Adrenal gland (tissue), 12 donors: ENCODE data around the gene DPH7. TPM values are rescaled to one million over a fixed set of nuclear protein-coding genes. Genes with fewer than 3 reads are reported as not detected.

Source experiments
- DNase-seq, 7 donors: peaks; one replicate each; pipeline ENCODE4 v3.0.0-alpha.2; 2019 to 2020
- H3K27ac ChIP-seq, 5 donors: fragments of 200-600 bp; sonication (generic) in 4 of 5; 1 replicate in 3 of 5; 2 replicates in 2 of 5; pipeline versions ENCODE4 v1.5.1 to v1.8.0; 2016 to 2020; ENCODE audit warnings: mild to moderate bottlenecking in 1 of 5
- H3K27me3 ChIP-seq: fragments of 200-600 bp; 2 replicates; pipeline ENCODE4 v1.8.0; 2021
- H3K36me3 ChIP-seq, 2 donors: fragments of 200-600 bp; replicated peaks in 1 of 2; 1 replicate in 1 of 2; 2 replicates in 1 of 2; pipeline versions ENCODE4 v1.5.1 to v1.8.0; 2018 to 2022
- H3K4me1 ChIP-seq, 2 donors: fragments of 200-600 bp; replicated peaks in 1 of 2; 1 replicate in 1 of 2; 2 replicates in 1 of 2; pipeline versions ENCODE4 v1.5.1 to v1.8.0; 2018 to 2021
- H3K4me3 ChIP-seq, 4 donors: fragments of 200-600 bp; sonication (generic) in 3 of 4; one replicate each; pipeline ENCODE4 v1.5.1; 2016 to 2018
- H3K9me3 ChIP-seq, 3 donors: fragments of 200-600 bp; sonication (generic) in 1 of 3; replicated peaks in 1 of 3; 1 replicate in 2 of 3; 2 replicates in 1 of 3; pipeline versions ENCODE4 v1.5.1 to v1.8.0; 2016 to 2021
- POLR2A ChIP-seq, 2 donors: fragments of 450-650 bp; IDR thresholded peaks; one replicate each; pipeline ENCODE4 v1.6.1; 2017; ENCODE audit warnings: antibody characterized with exemption in 2 of 2, mild to moderate bottlenecking in 2 of 2, moderate library complexity in 1 of 2
- WGBS, 4 donors: extraction: QIAGEN DNeasy Blood & Tissue Kit in 2 of 4; methylation state at CpG; one replicate each; pipeline versions ENCODE4 v1.1.5 to v1.1.7; 2013 to 2017; 5-methylcytosine and 5-hydroxymethylcytosine counted together
- intact Hi-C, 2 donors: fragments of 100-400 bp; cut with DNase I; formaldehyde crosslinking; loops; one replicate each; pipeline versions ENCODE4 v1.14.1 to v1.15.0; 2022 to 2023
- polyA plus RNA-seq, 3 donors: library from polyadenylated mRNA; stranded (reverse); fragments of 200-250 nt in 2 of 3; fragments of 350-450 nt in 1 of 3; fragmentation: Illumina TruSeq in 1 of 3; extraction: RNeasy Lipid Tissue Mini Kit (QIAGEN cat#74804) in 1 of 3; gene quantifications; one replicate each; pipeline ENCODE4 v1.2.3, GENCODE V29; 2013 to 2014
- total RNA-seq, 9 donors: library from RNA; depleted of rRNA in 4 of 9; stranded (reverse); fragments of >200 nt in 4 of 9; fragments of 120-200 nt in 1 of 9; fragmentation: NEBNext Ultra II Directional in 1 of 9; extraction: Animal tissue kit (Norgen Biotek cat#: 25700) in 1 of 9; gene quantifications; one replicate each; pipeline versions ENCODE4 v1.1.0 to v1.2.4, GENCODE V29; 2013 to 2023
- TF ChIP-seq, protein P1 (sequence below), 6 experiments: fragments of 450-650 bp in 4 of 6; fragments of 200-600 bp in 2 of 6; sonication (generic) in 1 of 6; IDR thresholded peaks; 1 replicate in 5 of 6; 2 replicates in 1 of 6; pipeline versions ENCODE4 v1.5.1 to v1.8.0; 2016 to 2021; ENCODE audit warnings: antibody characterized with exemption in 6 of 6, mild to moderate bottlenecking in 2 of 6, moderate library complexity in 1 of 6
- donor health status: healthy with polysubstance abuse.
- donor health status: Bipolar disorder and iron deficiency.
- donor health status: DM: yes; HTN: yes; CAD: no.
- donor health status: DM: no; HTN: no; CAD: no.
- donor health status: DM: no; HTN: no; CAD: no.
- donor health status: DM: yes; HTN: yes; CAD: no.

DPH7 gene
- total and polyA plus RNA-seq, 12 donors = 17.2 to 88.3 (median 28.9) TPM

GRCh38 chr9:137618105-137619067 lies 39.7 kb upstream of the DPH7 start, which contains the start of gene EHMT1:
Gene EHMT1, plus strand, starts transcription at chr9:137619005. Its CDS starts 24 bp downstream, at chr9:137619029.
- H3K9me3 ChIP-seq = no peaks in the 10 kb centered on the region
- H3K27me3 ChIP-seq = no peaks in the 10 kb centered on the region
- H3K4me1 ChIP-seq = peaks cover 42 to 69% of the 10 kb centered on the region in 2 donors
- peak; percentile 80 to 92 (median 89) for DNase-seq
- intact Hi-C loops = no loop called here
- H3K36me3 ChIP-seq = peaks cover 0 to 19% of the 10 kb centered on the region in 2 donors
- peak within 1 kb of the TSS; percentile 13 to 96 (median 76) for H3K4me3 ChIP-seq
- 0 to 1% (median 1%) methylated on average over 25 to 94 of the region's 94 CpGs for WGBS, 4 donors
- H3K27ac ChIP-seq = peak within 1 kb of the TSS; percentile 76 to 99 (median 91)
- TF ChIP-seq, protein P1, sequence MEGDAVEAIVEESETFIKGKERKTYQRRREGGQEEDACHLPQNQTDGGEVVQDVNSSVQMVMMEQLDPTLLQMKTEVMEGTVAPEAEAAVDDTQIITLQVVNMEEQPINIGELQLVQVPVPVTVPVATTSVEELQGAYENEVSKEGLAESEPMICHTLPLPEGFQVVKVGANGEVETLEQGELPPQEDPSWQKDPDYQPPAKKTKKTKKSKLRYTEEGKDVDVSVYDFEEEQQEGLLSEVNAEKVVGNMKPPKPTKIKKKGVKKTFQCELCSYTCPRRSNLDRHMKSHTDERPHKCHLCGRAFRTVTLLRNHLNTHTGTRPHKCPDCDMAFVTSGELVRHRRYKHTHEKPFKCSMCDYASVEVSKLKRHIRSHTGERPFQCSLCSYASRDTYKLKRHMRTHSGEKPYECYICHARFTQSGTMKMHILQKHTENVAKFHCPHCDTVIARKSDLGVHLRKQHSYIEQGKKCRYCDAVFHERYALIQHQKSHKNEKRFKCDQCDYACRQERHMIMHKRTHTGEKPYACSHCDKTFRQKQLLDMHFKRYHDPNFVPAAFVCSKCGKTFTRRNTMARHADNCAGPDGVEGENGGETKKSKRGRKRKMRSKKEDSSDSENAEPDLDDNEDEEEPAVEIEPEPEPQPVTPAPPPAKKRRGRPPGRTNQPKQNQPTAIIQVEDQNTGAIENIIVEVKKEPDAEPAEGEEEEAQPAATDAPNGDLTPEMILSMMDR (IDR thresholded peaks at IDR 0.05) = peak in 1 of 6 experiments; percentile 2
- TF ChIP-seq POLR2A (IDR thresholded peaks at IDR 0.05) = peak; percentile 28 to 71

GRCh38 chr9:137615387-137615871 lies 36.7 kb upstream of the DPH7 start:
- peak; percentile 54 to 85 (median 69) for DNase-seq
- intact Hi-C loops = no loop called here
- 25 to 58% (median 52%) methylated on average over 2 to 19 of the region's 19 CpGs for WGBS, 4 donors

DNA sequence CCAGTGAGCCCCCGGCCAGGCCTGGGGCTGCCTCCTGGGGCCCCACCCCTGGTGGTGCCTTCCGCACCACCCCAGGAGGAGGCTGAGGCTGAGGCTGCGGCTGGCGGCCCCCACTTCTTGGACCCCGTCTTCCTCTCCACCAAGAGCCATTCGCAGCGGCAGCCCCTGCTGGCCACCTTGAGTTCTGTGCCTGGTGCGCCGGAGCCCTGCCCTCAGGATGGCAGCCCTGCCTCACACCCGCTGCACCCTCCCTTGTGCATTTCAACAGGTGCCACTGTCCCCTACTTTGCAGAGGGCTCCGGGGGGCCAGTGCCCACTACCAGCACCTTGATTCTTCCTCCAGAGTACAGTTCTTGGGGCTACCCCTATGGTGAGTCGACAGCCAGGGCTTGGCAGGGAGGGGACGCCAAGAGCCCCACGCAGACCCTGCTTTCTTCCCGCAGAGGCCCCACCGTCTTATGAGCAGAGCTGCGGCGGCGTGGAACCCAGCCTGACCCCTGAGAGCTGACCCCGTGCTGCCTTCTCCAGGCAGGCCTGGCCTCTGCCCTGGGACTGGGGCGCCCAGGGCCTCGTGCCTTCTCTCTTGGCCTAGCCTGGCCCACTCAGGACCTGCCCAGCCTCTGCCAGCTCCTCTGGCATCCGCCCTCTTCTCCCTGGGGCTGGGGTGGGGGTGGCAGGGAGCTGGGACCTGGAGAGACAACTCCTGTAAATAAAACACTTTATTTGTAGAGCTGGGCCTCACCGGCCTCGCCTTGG lies 36.1 kb upstream of the DPH7 start:
- Histone ChIP-seq H3K4me3 (no peak overlapping the region), H3K27ac (peak overlapping the region; percentile 72 to 86 (median 81)), H3K36me3 (peaks cover 0 to 20% of the 10 kb centered on the region in 2 donors), H3K27me3 (no peaks in the 10 kb centered on the region), H3K4me1 (peaks cover 27 to 53% of the 10 kb centered on the region in 2 donors), H3K9me3 (no peaks in the 10 kb centered on the region)
- 69 to 86% (median 79%) methylated on average over 15 to 25 of the region's 25 CpGs for WGBS, 4 donors
- intact Hi-C loops = no loop called here
- DNase-seq = peak in 5 of 7 donors; percentile 48 to 80 (median 67)
- TF ChIP-seq, protein P1 (IDR thresholded peaks at IDR 0.05) = peak in 1 of 6 experiments; percentile 7
- TF ChIP-seq POLR2A (IDR thresholded peaks at IDR 0.05) = no peak

More at GRCh38 chr9:137615387-137615871, 36.7 kb upstream of the DPH7 start:
- H3K27ac ChIP-seq = peak overlapping the region; percentile 72 to 86 (median 81)
- H3K9me3 ChIP-seq = no peaks in the 10 kb centered on the region
- peaks cover 33 to 59% of the 10 kb centered on the region in 2 donors for H3K4me1 ChIP-seq
- H3K36me3 ChIP-seq = peaks cover 0 to 20% of the 10 kb centered on the region in 2 donors
- no peak overlapping the region for H3K4me3 ChIP-seq
- no peaks in the 10 kb centered on the region for H3K27me3 ChIP-seq
- no peak for TF ChIP-seq POLR2A (IDR thresholded peaks at IDR 0.05)
- TF ChIP-seq, protein P1 (IDR thresholded peaks at IDR 0.05) = no peak
